Left lung (tissue), 10 donors: ENCODE results near the gene ZNF598. TPM values are rescaled to one million over a fixed set of nuclear protein-coding genes. Genes with fewer than 3 reads are reported as not detected.

Experiments used
- ATAC-seq: fragments of 200-7000 bp; cut with Tn5 transposase; one replicate; pipeline ENCODE4 v1.9.1; 2020; ENCODE audit warnings: moderate library complexity
- DNase-seq, 4 donors: peaks; one replicate each; pipeline ENCODE4 v3.0.0-alpha.2; 2013 to 2020
- H3K27ac ChIP-seq, 2 donors: fragments of 200-600 bp; sonication (generic) in 1 of 2; one replicate each; pipeline versions ENCODE4 v1.5.0 to v1.8.0; 2020 to 2021
- H3K27me3 ChIP-seq, 2 donors: fragments of 200-600 bp; sonication (generic) in 1 of 2; one replicate each; pipeline versions ENCODE4 v1.5.0 to v1.8.0; 2020 to 2021
- H3K36me3 ChIP-seq, 2 donors: fragments of 200-600 bp; sonication (generic) in 1 of 2; one replicate each; pipeline versions ENCODE4 v1.5.0 to v1.8.0; 2020 to 2021
- H3K4me1 ChIP-seq, 2 donors: fragments of 200-600 bp; one replicate each; pipeline ENCODE4 v1.8.0; 2021
- H3K4me3 ChIP-seq, 2 donors: fragments of 200-600 bp; sonication (generic) in 1 of 2; one replicate each; pipeline versions ENCODE4 v1.5.0 to v1.8.0; 2020 to 2021; ENCODE audit warnings: mild to moderate bottlenecking in 1 of 2
- H3K9me3 ChIP-seq, 2 donors: fragments of 200-600 bp; sonication (generic) in 1 of 2; one replicate each; pipeline versions ENCODE4 v1.5.0 to v1.8.0; 2020 to 2021
- CTCF ChIP-seq, 2 donors: fragments of 200-600 bp; sonication (generic) in 1 of 2; IDR thresholded peaks; one replicate each; pipeline versions ENCODE4 v1.5.0 to v1.8.0; 2021; ENCODE audit warnings: antibody characterized with exemption in 2 of 2
- intact Hi-C, 2 donors: fragments of 100-400 bp; cut with DNase I; formaldehyde crosslinking; loops; one replicate each; pipeline versions ENCODE4 v1.11.2 to v1.14.2; 2022
- polyA plus RNA-seq, 6 donors: library from polyadenylated mRNA; unstranded; fragments of 120-200 nt; gene quantifications; one replicate each; pipeline ENCODE4 v1.2.1, GENCODE V29; 2013; ENCODE audit not compliant: insufficient read length in 6 of 6
- total RNA-seq, 2 donors: library from RNA; stranded (reverse); fragmentation: NEBNext Ultra II Directional; extraction: Animal tissue kit (Norgen Biotek cat#: 25700); gene quantifications; one replicate each; pipeline ENCODE4 v1.2.1, GENCODE V29; 2021
- donor health status: DM: no; HTN: yes; CAD: no.
- donor health status: DM: no; HTN: no; CAD: no.

Gene ZNF598
- total and polyA plus RNA-seq, 8 donors = 15.2 to 45.9 (median 23.1) TPM

GRCh38 chr16:2031081-2031577, 21.5 kb upstream of the ZNF598 start:
- H3K36me3 ChIP-seq = peaks cover 0 to 17% of the 10 kb centered on the region in 2 donors
- peaks cover 0 to 27% of the 10 kb centered on the region in 2 donors for H3K27me3 ChIP-seq
- no peak for TF ChIP-seq CTCF (IDR thresholded peaks at IDR 0.05)
- no peaks in the 10 kb centered on the region for H3K9me3 ChIP-seq
- peak overlapping the region; percentile 30 to 85 for H3K27ac ChIP-seq
- H3K4me1 ChIP-seq = peaks cover 36 to 73% of the 10 kb centered on the region in 2 donors
- ATAC-seq (no peak), DNase-seq (no peak)
- H3K4me3 ChIP-seq = peak overlapping the region in 1 of 2 donors; percentile 67
- intact Hi-C loops = no loop called here

GRCh38 chr16:2030036-2030435, 20.4 kb upstream of the ZNF598 start:
- Histone ChIP-seq H3K36me3 (peaks cover 0 to 17% of the 10 kb centered on the region in 2 donors), H3K27me3 (peaks cover 0 to 38% of the 10 kb centered on the region in 2 donors), H3K27ac (peak overlapping the region; percentile 30 to 85), H3K4me1 (peaks cover 25 to 74% of the 10 kb centered on the region in 2 donors), H3K9me3 (no peaks in the 10 kb centered on the region), H3K4me3 (peak overlapping the region in 1 of 2 donors; percentile 67)
- intact Hi-C loops = no loop called here
- DNase-seq (no peak), ATAC-seq (no peak)
- no peak for TF ChIP-seq CTCF (IDR thresholded peaks at IDR 0.05)

- Histone ChIP-seq H3K36me3 (peaks cover 0 to 17% of the 10 kb centered on the region in 2 donors), H3K4me1 (peaks cover 22 to 72% of the 10 kb centered on the region in 2 donors), H3K27me3 (peaks cover 0 to 42% of the 10 kb centered on the region in 2 donors), H3K4me3 (peak overlapping the region in 1 of 2 donors; percentile 67), H3K9me3 (no peaks in the 10 kb centered on the region), H3K27ac (peak overlapping the region in 1 of 2 donors; percentile 85)
- TF ChIP-seq CTCF (IDR thresholded peaks at IDR 0.05) = no peak
- intact Hi-C loops = no loop called here
- DNase-seq (no peak), ATAC-seq (no peak)
Measured at GRCh38 chr16:2029350-2029749, 19.7 kb upstream of the ZNF598 start.

- intact Hi-C loops = no loop called here
- Histone ChIP-seq H3K4me1 (peaks cover 21 to 74% of the 10 kb centered on the region in 2 donors), H3K27ac (peak overlapping the region in 1 of 2 donors; percentile 85)
Measured at GRCh38 chr16:2028620-2029220, 19.1 kb upstream of the ZNF598 start.

More at GRCh38 chr16:2028620-2029220, 19.1 kb upstream of the ZNF598 start:
- no peaks in the 10 kb centered on the region for H3K9me3 ChIP-seq
- peaks cover 0 to 42% of the 10 kb centered on the region in 2 donors for H3K27me3 ChIP-seq
- TF ChIP-seq CTCF (IDR thresholded peaks at IDR 0.05) = no peak
- no peak for ATAC-seq
- H3K4me3 ChIP-seq = peak overlapping the region; percentile 48 to 67
- H3K36me3 ChIP-seq = peaks cover 0 to 17% of the 10 kb centered on the region in 2 donors
- no peak for DNase-seq
